ENCODE data around the gene SLAMF9.

SLAMF9 gene

GRCh38 chr1:159974350-159974965 is 20.4 kb upstream of the SLAMF9 start:
- no peak for DNase-seq

GRCh38 chr1:159973350-159973940 is 19.4 kb upstream of the SLAMF9 start:
- DNase-seq: no peak

GRCh38 chr1:159972443-159973205 is 18.6 kb upstream of the SLAMF9 start:
- DNase-seq: no peak

- no peak for DNase-seq
Measured at GRCh38 chr1:159970932-159971342, 16.9 kb upstream of the SLAMF9 start.

- no peak for DNase-seq
Measured at GRCh38 chr1:159968901-159969300, 14.9 kb upstream of the SLAMF9 start.

- no peak for DNase-seq
Measured at GRCh38 chr1:159965263-159965662, 11.2 kb upstream of the SLAMF9 start.

GRCh38 chr1:159964144-159964543 is 10.1 kb upstream of the SLAMF9 start:
- no peak for DNase-seq

- no peak for DNase-seq
Measured at GRCh38 chr1:159962176-159962575, 8.1 kb upstream of the SLAMF9 start.

GRCh38 chr1:159961636-159962035 is 7.6 kb upstream of the SLAMF9 start:
- DNase-seq: no peak

- no peak for DNase-seq
Measured at GRCh38 chr1:159960721-159961381, 6.8 kb upstream of the SLAMF9 start.

GRCh38 chr1:159959451-159959850 is 5.4 kb upstream of the SLAMF9 start:
- no peak for DNase-seq

- no peak for DNase-seq
Measured at GRCh38 chr1:159958719-159959380, 4.8 kb upstream of the SLAMF9 start.

GRCh38 chr1:159957824-159958268 is 3.8 kb upstream of the SLAMF9 start:
- no peak for DNase-seq

GRCh38 chr1:159955456-159955855 is 1.4 kb upstream of the SLAMF9 start:
- DNase-seq: no peak

GRCh38 chr1:159952932-159953331 is 1.1 kb downstream of the SLAMF9 start:
- no peak for DNase-seq

GRCh38 chr1:159951551-159951950 is 2.5 kb downstream of the SLAMF9 start:
- no peak for DNase-seq

- DNase-seq: no peak
Measured at GRCh38 chr1:159951016-159951415, 3.0 kb downstream of the SLAMF9 start.

- DNase-seq: no peak
Measured at GRCh38 chr1:159949981-159950381, 4.1 kb downstream of the SLAMF9 start.

- DNase-seq: no peak
Measured at GRCh38 chr1:159949123-159949522, 4.9 kb downstream of the SLAMF9 start.

GRCh38 chr1:159947942-159948341 is 6.1 kb downstream of the SLAMF9 start:
- DNase-seq: no peak

GRCh38 chr1:159946242-159947187 is 7.5 kb downstream of the SLAMF9 start:
- no peak for DNase-seq

All from NCI-H2029 treated with DMSO at 0.1 percent for 48 hours (cell line).